ENCODE measurements around the gene LYPD4.
A peak's percentile ranks its signal among the peaks of the same experiment; 100 is the strongest.

The LYPD4 gene

GRCh38 chr19:41872775-41873647, 28.5 kb upstream of the LYPD4 start:
- no peak overlapping the region for H3K4me3 ChIP-seq (ENCODE audit: low read depth, low read length)
- peak; percentile 84 for DNase-seq (ENCODE audit: low read depth)
- TF ChIP-seq, protein P1, sequence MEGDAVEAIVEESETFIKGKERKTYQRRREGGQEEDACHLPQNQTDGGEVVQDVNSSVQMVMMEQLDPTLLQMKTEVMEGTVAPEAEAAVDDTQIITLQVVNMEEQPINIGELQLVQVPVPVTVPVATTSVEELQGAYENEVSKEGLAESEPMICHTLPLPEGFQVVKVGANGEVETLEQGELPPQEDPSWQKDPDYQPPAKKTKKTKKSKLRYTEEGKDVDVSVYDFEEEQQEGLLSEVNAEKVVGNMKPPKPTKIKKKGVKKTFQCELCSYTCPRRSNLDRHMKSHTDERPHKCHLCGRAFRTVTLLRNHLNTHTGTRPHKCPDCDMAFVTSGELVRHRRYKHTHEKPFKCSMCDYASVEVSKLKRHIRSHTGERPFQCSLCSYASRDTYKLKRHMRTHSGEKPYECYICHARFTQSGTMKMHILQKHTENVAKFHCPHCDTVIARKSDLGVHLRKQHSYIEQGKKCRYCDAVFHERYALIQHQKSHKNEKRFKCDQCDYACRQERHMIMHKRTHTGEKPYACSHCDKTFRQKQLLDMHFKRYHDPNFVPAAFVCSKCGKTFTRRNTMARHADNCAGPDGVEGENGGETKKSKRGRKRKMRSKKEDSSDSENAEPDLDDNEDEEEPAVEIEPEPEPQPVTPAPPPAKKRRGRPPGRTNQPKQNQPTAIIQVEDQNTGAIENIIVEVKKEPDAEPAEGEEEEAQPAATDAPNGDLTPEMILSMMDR (IDR thresholded peaks at IDR 0.05; ENCODE audit: insufficient read depth, low read depth, low read length, missing control alignments), result peak; percentile 83

GRCh38 chr19:41872384-41872774, 27.9 kb upstream of the LYPD4 start:
- TF ChIP-seq, protein P1 (IDR thresholded peaks at IDR 0.05; ENCODE audit: insufficient read depth, low read depth, low read length, missing control alignments), result no peak
- DNase-seq (ENCODE audit: low read depth), result peak; percentile 49
- H3K4me3 ChIP-seq (ENCODE audit: low read depth, low read length), result no peak overlapping the region

GRCh38 chr19:41871573-41872383, 27.3 kb upstream of the LYPD4 start:
- no peak overlapping the region for H3K4me3 ChIP-seq (ENCODE audit: low read depth, low read length)
- TF ChIP-seq, protein P1 (IDR thresholded peaks at IDR 0.05; ENCODE audit: insufficient read depth, low read depth, low read length, missing control alignments), result no peak
- DNase-seq (ENCODE audit: low read depth), result peak; percentile 93

DNA sequence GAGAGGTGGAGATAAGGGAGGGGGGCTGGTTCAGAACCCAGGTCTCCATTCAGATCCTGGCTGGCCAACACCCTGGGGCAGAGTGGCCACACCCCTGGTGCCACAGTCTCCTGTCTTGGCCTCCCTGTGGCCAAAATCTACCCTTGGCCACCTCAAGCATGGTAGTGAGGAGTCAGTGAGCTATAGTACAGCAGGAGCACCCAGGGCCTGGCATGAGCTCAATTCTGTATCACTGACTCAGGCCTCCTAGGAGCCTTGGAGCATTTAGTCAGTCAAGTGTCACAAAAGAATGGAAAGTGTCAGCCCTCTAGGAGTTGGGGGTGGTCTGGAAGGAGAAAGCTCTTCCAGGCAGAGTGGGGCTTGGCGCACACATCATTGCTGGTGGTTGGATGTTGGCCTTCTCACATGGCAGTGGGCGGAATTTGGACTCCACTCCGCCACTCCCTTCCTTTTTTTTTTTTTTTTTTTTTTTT, 26.0 kb upstream of the LYPD4 start:
- TF ChIP-seq, protein P1 (IDR thresholded peaks at IDR 0.05; ENCODE audit: insufficient read depth, low read depth, low read length, missing control alignments), result no peak
- no peak for DNase-seq (ENCODE audit: low read depth)
- H3K4me3 ChIP-seq (ENCODE audit: low read depth, low read length), result no peak overlapping the region

GRCh38 chr19:41869374-41869955, 25.0 kb upstream of the LYPD4 start:
- no peak overlapping the region for H3K4me3 ChIP-seq (ENCODE audit: low read depth, low read length)
- DNase-seq (ENCODE audit: low read depth), result no peak
- TF ChIP-seq, protein P1 (IDR thresholded peaks at IDR 0.05; ENCODE audit: insufficient read depth, low read depth, low read length, missing control alignments), result no peak

DNA sequence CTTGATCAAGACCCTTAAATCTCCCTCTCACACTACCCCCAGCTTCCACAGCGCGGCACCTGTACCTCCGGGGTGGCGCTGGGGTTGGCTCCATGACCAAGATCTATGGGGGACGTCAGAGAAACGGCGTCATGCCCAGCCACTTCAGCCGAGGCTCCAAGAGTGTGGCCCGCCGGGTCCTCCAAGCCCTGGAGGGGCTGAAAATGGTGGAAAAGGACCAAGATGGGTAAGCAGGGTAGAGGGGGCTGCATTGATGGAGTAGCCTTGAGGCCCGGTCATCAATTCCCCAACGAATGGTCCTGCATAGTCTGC, 24.5 kb upstream of the LYPD4 start:
- TF ChIP-seq, protein P1 (IDR thresholded peaks at IDR 0.05; ENCODE audit: insufficient read depth, low read depth, low read length, missing control alignments), result no peak
- no peak overlapping the region for H3K4me3 ChIP-seq (ENCODE audit: low read depth, low read length)
- no peak for DNase-seq (ENCODE audit: low read depth)

Data from GM12865 (cell line).